Right kidney (tissue), 1 donor: ENCODE measurements around the gene CD81.

Source experiments
- DNase-seq: peaks from one replicate; pipeline ENCODE4 v3.0.0-alpha.2; 2016

The CD81 gene

DNA sequence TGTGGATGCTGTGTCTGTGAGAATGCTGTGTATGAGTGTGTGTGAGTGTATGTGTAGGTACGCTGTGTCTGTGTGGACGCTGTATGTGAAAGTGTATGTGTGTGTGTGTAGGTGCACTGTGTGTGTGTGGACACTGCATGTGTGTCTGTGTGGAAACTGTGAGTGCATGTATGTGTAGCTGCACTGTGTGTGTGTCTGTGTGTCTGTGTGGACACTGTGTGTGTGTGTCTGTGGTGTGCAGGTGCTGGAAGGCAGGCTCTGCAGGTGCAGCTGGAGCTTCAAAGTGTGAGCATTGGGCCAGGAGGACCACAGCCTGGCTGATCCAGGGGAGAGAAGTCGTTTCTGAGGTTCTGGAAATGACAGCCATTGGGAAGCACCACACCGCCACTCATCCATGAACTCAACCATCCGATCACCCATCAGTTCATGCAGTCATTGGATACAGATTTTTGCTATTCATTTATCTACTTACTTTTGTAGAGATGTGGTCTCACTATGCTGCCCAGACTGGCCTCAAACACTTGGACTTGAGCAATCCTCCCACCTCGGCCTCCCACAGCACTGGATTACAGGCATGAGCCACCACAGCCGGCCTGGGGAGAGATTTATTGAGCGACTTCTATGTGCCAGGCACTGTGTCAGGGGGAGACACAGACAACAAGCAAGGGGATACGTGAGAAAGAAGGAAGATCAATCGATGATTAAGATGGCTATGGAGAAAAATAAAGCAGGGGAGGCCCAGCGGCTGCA lies 57.6 kb downstream of the CD81 start:
- DNase-seq = no peak

DNA sequence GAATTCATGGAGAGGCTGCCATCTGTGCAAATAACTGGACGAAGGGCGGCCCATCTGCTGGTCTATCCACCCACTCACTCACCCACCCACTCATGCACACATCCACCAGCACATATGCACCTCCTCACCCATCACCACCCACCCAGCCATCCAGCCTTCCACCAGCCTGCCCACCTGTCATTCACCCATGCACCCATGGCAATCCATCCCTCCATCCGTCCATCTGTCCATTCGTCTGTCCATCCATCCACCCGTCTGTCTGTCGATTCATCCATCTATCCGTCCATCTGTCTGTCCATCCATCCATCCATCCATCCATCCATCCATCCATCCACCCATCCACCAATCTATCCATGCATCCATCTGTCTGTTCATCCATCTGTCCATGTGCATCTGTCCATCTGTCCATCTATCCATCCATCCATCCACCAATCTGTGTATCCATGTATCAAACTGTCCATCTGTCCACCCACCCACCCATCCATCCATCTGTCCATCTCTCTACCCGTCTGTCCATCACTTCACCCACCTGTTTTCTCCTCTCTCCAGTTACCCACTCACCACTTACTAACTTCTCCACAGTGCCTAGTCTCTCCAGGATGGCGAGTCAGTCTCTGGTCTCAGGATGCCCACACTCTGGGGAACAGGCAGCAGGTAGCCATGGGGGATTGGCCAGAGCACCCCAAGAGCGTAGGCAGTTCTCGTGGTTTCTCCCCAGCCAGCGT lies 58.3 kb downstream of the CD81 start:
- DNase-seq = no peak

DNA sequence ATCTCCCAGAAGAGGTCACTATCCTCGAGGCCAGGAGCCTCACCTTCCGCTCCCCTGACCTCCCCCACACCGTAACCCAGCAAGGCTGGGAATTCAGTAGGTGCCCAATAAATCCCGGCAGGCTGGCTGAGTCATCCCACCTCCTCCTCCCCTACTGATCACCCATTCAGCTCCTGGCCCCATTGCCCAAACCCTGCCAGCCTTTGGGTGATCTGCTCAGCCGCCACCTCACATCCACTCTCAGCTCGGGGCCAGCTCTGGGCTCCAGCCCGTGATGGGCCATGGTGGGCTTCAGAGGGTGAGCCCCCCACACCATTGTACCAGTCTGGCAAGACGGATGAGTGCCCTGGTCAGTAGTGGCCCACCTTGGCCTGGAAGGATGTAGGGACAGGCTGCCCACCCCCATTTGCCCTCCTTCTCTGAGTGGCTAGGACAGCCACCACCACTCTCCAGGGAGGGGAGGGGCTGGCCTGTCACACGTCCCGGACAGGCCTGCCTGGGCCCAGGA lies 59.0 kb downstream of the CD81 start:
- DNase-seq = no peak

DNA sequence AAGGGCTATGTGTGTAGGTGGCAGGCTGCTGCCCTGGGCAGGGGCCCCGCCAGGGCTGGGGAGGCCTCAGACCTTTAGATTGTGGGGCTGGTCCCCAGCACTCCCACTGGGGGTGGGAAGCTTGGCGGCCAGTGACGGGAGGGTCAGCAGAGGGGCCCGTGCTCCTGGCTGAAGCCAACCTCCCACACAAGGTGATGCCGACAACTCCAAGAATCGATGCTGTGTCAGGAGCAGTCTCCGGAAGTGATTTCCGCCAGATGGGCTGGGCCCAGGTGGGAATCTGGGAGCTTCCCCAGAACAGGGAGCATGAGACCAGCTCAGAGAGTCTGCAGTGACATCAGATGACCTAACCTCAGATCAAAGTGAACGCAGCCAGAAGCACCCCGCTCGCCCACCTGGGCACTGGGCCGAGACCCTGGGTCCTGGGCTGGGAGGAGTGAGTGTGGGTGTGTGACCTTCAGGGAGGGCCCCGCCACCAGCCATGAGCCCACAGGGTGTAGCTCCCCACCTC lies 59.5 kb downstream of the CD81 start:
- no peak for DNase-seq

DNA sequence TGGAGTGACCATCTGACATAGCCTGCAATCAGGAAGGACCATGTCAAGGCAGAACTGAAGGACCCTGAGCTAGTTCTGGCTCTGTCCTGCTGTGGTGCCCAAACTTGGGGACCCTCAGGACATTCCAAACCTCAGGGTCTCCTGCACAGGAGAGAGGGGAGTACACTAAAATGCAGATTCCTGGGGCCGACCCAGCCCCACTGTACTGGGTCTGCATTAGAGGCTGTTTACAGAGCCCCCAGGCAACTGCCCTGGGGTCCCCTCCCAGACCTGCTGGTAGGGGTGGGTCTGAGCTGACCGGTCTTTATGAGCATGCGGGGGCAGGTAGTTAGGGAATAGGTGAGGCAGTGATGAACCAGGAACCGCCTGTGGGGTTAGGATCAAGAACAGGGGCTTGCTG lies 60.4 kb downstream of the CD81 start:
- no peak for DNase-seq

DNA sequence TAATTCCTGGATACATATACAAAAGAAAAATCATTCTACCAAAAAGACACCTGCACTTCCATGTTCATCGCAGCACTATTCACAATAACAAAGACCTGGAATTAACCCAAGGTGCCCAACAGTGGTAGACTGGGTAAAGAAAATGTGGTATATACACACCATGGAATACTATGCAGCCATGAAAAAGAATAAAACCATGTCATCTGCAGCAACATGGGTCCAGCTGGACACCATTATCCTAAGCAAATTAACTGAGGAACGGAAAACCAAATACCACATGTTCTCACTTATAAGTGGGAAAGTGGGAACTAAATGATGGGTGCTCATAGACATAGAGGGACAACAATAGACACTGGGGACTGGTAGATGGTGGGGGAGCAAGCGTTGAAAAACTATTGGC lies 62.7 kb downstream of the CD81 start:
- no peak for DNase-seq

DNA sequence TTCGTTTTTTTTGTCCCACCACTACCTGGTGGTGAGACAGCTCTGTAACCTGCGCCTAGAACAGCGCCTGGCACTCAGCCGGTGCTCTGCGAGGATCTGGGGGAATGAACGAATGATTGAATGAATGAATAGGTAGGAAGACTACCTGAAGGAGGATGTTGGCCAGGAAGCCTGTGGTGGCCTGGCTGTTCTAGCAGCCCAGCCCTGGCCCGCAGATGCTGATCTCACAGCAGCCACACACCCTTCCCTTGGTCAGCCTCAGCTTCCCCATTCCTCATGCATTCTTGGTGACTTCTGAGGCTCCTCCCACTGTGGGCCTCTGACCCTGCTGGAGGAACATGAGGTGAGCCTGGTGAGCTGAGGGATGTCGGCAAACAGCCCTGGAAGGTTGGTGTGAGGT lies 63.5 kb downstream of the CD81 start:
- DNase-seq = no peak

DNA sequence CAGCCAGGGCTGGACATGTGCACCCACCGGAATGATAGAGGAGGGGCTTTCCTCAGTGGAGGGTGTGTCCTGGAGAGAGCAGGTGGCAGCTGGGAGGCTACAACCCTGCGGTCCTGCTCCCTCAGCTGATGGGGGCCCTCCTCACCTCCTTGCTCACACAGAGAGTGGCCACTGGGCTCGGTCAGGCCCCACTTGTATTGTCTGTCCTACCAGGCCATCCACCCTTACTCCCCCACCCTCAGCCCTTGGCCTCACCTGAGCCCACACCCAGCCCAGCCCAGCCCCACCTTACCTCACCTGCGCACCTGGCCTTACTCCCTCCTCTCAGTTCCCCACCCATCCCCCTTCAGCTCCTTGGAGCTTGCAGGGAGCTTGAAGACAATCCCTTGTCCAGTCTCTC lies 64.1 kb downstream of the CD81 start:
- no peak for DNase-seq

DNA sequence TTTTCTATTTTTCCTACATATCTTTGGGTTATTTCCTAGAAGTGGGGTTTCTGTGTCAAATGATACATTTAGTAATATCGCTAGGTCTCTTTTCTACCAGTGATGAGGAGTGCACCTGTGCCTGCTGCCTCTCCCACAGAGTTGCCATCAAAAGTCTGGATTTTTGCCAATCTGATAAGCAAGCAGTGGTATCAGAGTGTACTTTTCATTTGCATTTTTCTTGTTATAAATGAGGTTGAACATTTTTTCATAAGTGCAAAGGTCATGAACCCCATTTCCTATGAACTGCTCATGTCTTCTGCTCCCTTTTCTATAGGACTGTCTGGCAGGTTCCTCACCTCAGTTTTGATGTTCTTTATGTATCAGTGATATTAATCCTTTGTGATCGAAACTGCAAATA lies 65.5 kb downstream of the CD81 start:
- no peak for DNase-seq

DNA sequence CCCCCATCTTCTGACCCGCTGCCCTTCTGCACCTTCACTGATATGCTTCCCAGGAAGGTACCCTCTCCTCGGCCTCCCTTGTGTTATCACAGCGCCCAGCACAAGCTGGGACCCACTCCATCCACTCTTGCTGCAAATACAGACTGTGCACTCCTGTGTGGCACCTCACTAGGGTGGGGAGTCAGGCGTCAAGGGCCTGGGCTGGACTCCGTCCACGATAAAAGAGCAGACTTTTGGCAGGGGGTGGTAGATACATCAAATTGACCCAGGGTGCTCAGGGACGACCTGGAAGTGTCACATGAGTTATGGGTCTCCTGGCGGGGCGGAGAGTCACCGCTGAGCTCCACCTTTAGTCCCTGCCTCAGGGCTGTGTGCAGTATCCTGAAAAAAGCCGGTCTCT lies 66.3 kb downstream of the CD81 start:
- no peak for DNase-seq

DNA sequence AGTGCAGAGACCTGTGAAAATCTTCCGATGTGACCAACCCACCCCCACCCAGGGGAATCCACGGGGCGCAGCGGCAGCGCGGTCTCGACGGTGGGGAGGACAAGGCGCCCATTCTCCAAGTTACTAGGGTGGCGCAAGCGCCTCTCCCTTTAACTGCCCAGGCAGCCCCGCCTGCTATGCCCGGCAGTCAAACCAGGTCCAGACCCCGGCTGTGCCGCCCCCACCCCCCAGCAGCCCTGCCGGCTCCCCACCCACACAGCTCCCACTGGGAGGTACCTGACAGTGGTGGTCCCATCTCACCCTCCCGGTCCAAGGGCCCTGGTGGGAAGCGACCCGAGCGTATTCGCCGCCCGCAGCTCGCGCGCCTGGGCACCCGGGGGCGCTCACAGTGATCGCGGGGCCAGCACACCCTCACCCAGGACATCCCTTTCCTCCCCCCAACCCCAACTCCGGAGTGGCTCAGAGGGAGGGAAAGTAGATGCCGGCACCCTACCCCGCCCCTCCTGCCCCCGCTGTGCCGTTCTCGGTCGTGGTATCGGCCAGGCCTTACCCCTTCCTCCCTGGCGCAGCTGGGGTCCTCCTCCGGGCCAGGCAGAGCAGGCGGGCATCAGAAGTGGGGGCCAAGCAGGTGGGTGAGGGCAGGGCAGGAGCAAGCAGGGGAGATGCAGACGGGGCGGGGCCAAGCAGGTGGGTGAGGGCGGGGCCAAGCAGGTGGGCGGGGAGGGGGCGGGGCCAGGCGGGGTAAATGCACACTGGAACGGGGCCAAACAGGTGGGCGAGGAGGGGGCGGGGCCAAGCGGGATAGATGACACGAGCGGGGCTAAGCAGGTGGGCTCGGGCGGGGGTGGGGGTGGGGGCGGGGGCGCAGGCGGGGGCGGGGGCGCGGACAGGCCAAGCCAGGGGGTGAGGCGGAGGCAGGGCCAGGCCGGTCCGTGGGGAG lies 67.0 kb downstream of the CD81 start, which contains the start of gene TRPM5:
Gene TRPM5 (minus strand): TSS at position 634 of the 940 bp plus-strand sequence. CDS start 21,478 bp downstream, outside the sequence.
- peak; percentile 50 for DNase-seq

DNA sequence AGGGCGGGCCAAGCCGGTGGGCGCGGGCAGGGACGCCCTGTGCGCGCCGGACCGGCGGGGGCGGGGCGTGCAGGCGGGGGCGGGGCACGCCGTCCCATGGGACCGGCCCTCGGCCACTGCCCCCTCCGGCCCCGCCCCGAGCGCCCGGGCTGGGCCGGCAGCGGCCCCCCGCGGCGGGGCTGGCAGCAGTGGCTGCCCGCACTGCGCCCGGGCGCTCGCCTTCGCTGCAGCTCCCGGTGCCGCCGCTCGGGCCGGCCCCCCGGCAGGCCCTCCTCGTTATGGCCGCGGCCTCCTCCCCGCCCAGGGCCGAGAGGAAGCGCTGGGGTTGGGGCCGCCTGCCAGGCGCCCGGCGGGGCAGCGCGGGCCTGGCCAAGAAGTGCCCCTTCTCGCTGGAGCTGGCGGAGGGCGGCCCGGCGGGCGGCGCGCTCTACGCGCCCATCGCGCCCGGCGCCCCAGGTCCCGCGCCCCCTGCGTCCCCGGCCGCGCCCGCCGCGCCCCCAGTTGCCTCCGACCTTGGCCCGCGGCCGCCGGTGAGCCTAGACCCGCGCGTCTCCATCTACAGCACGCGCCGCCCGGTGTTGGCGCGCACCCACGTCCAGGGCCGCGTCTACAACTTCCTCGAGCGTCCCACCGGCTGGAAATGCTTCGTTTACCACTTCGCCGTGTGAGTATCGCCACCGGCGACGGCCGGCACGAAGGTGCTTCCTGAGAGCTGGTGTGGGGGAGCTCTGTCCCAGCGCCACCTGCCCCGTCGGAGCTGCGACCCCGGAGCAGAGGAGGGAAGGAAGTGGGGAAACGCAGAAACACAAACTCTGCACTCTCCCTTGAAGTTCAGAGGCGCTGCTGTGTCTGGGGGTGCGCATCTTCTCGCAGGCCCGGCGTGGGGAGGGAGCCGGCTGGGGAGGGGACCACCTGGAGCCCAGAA lies 68.0 kb downstream of the CD81 start, which contains the start of gene KCNQ1:
Gene KCNQ1 (plus strand): TSS at position 188 of the 925 bp plus-strand sequence. CDS start 91 bp downstream, at position 279.
- DNase-seq = peak; percentile 56

DNA sequence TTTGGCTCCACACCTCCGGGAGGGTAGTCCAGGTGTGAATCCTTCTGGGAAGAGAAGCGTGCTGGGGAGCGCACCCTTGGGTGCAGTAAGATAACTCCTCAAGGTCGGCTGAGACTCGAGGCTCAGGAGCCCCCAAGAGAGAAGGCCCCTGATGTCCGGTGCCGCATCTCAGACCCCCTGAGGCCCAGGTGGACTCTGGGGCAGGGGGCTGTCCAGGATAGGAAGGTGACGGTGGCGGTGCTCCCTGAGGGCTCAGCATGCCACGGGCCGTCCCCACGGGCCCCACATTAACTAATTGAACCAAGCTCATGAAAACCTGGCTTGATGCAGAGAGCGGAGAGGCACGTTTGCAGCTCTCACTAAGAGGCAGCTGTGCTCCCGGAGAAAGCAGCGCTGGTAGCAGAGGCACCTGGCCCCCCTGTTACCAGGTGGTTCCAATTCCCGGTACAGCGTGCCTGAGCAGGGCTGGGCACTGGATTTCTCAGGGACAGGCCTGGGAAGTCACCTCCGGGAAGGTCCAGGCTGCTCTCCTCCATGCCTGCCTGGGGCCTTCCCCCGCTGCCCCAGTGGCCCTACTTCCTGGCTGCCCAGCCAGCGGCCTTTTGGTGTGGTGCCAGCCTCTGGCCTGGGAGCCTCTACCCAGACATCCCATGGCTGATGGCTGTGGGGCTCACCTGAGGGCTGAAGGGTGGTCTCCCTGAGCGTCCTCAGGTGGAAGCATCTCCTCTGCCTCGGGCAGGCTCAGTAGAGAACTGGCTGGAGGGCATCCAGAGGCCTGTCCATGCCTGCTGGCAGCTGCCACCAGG lies 68.8 kb downstream of the CD81 start:
- no peak for DNase-seq

DNA sequence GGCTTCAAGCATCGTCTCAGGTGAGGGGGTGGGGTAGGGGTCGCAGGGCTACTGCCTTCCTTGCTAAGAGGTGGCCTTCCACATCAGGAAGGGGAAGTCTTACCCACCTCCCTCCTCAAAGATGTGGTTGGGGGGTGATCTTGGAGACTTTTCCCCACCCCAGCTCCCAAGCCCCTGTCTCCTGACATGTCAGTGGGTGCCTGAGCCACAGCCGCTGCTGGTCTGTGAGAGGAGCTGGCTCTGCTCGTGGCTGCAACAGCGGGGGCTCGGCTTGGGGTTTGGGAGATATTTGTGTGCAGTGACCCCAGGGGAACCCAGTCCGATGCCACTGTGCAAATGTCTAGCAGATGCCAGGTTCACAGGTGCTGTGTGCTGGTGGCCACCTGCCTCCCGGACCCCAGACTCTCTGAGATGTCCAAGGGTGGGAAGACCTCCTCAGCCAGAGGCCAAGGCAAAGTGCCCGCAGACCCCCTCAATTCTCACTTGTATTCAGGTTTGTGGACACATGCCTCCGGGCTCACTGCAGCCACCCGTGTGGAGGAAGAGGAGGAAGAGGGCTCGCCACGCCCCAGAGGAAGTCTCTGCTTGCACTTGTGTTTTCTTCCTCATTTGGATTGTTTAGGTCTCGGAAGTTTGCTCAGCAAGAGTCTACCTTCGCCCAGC lies 69.6 kb downstream of the CD81 start:
- DNase-seq = no peak
